Measurements from ENCODE around the gene FAM118B.
"Not testable (repeated sequence)": the region's sequence is repeated elsewhere in the genome, so short reads cannot be mapped to it uniquely, and the experiment has no call there.

Gene FAM118B

GRCh38 chr11:126217491-126217890 lies 5.9 kb downstream of the FAM118B start:
- DNase-seq (ENCODE audit: low read depth, low spot score): no peak

GRCh38 chr11:126219547-126219946 lies 8.0 kb downstream of the FAM118B start:
- DNase-seq (ENCODE audit: low read depth, low spot score): no peak

- no peak for DNase-seq (ENCODE audit: low read depth, low spot score)
Observed at GRCh38 chr11:126224647-126225294, 13.2 kb downstream of the FAM118B start.

GRCh38 chr11:126225295-126225665 lies 13.7 kb downstream of the FAM118B start:
- DNase-seq (ENCODE audit: low read depth, low spot score): no peak

DNA sequence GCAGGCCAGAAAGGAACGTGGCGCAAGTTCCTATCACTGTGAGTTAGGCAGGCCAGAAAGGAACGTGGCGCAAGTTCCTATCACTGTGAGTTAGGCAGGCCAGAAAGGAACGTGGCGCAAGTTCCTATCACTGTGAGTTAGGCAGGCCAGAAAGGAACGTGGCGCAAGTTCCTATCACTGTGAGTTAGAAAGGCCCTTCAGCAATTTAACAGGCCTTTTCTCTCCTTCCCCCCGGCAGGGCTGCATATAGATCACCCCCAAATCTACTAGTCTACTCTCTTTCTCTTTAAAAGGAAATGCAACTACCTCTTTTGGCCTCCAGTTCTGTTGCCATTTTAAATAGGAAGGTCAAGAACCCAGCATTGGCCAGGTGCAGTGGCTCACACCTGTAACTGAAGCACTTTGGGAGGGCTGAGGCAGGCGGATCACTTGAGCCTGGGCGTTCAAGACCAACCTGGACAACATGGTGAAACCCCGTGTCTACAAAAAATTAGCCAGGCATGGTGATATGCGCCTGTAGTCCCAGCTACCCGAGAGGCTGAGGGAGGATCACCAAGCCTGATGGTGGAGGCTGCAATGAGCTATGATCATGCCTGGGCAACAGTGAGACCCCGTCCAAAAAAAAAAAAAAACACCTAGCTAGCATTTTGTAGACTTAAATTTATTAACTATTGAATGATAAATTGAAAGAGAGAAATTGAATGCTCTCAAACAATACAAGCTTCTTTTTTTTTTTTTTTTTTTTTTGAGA lies 14.9 kb downstream of the FAM118B start:
- DNase-seq (ENCODE audit: low read depth, low spot score): no peak

- DNase-seq (ENCODE audit: low read depth, low spot score): no peak
Observed at GRCh38 chr11:126229858-126230540, 18.4 kb downstream of the FAM118B start.

DNA sequence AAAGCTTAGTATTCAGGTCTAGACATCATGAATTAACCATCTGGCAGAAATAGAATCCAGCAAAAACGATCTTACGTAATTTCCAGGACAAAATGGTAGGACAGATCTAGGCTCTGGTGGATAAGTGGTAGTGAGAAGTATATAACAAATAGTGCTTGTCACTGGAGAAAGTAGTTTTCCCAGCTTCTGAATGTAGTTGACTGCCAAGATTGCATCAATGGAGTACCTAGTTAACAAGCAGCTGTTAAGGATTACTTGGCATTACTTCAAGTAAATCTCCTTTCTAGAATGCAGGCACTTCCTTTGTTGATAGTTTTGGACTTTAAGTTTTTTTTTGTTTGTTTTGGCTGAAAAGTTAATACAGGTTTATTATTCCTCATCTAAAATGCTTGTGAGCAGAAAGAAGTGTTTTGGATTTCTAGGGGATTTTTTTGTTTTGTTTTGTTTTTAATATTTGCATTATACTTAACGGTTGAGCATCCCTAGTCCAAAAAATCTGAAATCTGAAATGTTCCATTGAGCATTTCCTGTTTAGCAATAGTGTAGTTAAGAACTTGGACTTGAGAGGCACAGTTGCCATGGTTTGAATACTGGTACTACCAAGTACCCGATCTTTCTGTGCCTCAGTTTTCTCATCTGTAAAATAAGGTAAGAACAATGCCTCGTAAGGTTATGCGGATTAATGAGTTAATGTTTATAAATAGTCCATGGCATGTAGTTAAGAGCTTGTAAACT lies 20.3 kb downstream of the FAM118B start:
- DNase-seq (ENCODE audit: low read depth, low spot score): no peak

DNA sequence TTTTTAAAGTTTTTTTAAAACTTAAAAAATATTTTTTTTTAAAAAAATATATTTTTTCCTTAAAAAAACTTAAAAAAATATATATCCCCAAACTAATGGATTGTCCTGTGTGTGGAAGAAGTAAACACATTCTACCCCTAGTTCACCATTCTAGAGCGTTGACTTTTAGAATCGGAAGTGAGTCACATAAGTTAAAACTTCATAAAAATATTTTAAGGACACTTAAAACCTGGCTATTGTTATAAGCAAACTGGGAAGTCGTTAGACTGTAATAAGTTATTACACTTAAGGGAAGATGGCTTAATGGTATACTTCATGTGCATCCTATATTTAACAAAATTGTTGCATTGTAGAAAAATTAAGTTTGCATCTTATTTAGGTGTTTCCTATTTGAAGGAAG lies 21.1 kb downstream of the FAM118B start:
- no peak for DNase-seq (ENCODE audit: low read depth, low spot score)

DNA sequence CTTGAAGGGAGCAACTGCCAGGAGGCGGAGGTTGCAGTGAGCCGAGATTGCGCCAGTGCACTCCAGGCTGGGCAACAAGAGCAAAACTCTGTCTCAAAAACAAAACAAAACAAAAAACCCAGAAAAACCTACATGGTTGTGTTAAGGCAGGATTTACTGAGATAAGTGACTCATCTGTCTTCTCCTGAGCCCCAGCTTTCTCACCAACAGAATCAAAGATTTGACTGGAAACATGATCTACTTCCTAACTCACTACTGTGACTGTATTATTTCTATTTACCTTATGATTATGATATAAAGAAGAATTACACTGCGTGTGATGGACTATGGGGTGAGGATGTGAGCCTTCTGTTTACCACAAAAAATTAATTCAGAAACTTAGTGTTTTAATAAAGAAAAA lies 21.8 kb downstream of the FAM118B start:
- DNase-seq (ENCODE audit: low read depth, low spot score): no peak

GRCh38 chr11:126246636-126247035 lies 35.1 kb downstream of the FAM118B start:
- no peak for DNase-seq (ENCODE audit: low read depth, low spot score)

- DNase-seq (ENCODE audit: low read depth, low spot score): no peak
Observed at GRCh38 chr11:126253265-126253664, 41.7 kb downstream of the FAM118B start.

GRCh38 chr11:126254819-126255218 lies 43.2 kb downstream of the FAM118B start:
- no peak for DNase-seq (ENCODE audit: low read depth, low spot score)

DNA sequence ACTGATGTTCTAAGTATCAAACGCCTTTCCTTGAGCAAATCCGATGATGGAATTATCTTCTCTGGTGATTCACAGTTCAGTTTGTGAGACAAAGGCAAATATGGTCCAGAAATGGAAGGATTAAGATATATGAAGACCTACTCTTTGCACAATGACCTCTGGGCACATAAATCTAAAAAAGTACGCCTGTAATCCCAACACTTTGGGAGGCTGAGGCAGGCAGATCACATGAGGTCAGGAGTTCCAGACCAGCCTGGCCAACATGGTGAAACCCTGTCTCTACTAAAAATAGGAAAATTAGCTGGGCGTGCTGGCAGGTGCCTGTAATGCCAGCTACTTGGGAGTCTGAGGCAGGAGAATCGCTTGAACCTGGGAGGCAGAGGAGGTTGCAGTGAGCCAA lies 43.9 kb downstream of the FAM118B start:
- DNase-seq (ENCODE audit: low read depth, low spot score): not testable (repeated sequence)

DNA sequence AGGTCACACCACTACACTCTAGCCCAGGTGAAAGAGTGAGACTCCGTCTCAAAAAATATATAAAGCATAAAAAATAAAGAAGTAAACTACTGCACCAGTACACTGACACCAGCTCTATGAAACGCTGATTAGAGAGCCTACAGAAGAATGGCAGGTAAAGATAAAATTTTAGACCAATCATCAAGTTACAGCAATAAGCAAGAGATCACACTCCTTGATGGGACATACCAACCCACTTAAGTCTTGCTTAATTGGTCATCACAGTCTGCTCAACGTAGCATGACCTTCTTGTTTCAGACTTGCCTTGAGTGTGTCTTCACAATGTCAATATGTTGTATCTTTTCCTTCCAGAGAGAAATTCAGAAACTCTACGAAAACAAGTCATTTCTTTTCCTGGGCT lies 44.6 kb downstream of the FAM118B start:
- no peak for DNase-seq (ENCODE audit: low read depth, low spot score)

- no peak for DNase-seq (ENCODE audit: low read depth, low spot score)
Observed at GRCh38 chr11:126257144-126257543, 45.6 kb downstream of the FAM118B start.

DNA sequence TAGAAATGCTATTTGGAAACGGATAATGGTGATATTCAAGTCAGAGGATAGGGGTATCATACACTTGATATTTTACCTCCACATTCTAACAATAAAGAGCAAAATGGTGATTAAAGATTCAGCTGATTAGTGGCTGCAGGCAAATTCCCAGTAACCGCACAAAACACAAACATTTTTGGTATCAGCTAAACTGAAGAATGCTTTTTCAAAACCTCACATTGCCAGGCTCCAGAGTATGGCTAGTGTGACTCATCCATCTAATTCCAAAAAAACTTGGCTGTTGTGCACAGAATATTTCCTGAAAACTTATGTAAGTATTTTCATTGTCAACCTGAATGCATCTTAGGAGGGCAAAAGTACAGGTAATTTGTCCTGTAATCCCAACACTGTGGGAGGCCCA lies 46.2 kb downstream of the FAM118B start:
- no peak for DNase-seq (ENCODE audit: low read depth, low spot score)

- DNase-seq (ENCODE audit: low read depth, low spot score): no peak
Observed at GRCh38 chr11:126262216-126262615, 50.6 kb downstream of the FAM118B start.

GRCh38 chr11:126263489-126263888 lies 51.9 kb downstream of the FAM118B start:
- DNase-seq (ENCODE audit: low read depth, low spot score): no peak

GRCh38 chr11:126265811-126266210 lies 54.2 kb downstream of the FAM118B start:
- no peak for DNase-seq (ENCODE audit: low read depth, low spot score)

DNA sequence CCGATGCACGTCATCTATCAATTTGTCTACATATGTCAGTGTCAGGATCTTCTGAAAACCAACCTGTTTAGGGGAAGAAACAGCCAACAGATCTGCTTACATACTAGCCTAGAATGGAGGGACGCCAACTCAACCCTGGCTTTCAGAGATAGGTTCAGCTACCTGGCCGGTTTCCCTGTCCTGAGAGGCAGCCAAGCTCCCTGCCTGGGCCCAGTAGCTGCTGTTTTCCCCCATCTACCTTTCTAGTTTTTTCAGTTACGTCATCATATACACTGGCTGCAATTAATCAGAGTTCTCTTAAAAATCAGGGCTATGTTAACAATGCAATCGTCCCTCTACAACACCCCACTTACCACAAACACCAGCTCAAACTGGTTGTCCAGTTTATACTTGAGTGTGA lies 56.1 kb downstream of the FAM118B start:
- no peak for DNase-seq (ENCODE audit: low read depth, low spot score)

- no peak for DNase-seq (ENCODE audit: low read depth, low spot score)
Observed at GRCh38 chr11:126268361-126268707, 56.8 kb downstream of the FAM118B start.

Measured in ELF-1 (cell line).